Tibial nerve (tissue), 4 donors: ENCODE data around the gene NCF2. TPM values are rescaled to one million over a fixed set of nuclear protein-coding genes. Genes with fewer than 3 reads are reported as not detected.

ENCODE experiments used
- DNase-seq, 2 donors: peaks; one replicate each; pipeline ENCODE4 v3.0.0-alpha.2; 2019; ENCODE audit warnings: low spot score in 2 of 2
- H3K27ac ChIP-seq, 4 donors: fragments of 200-600 bp; sonication (generic) in 3 of 4; one replicate each; pipeline ENCODE4 v1.5.1; 2017 to 2019; ENCODE audit warnings: mild to moderate bottlenecking in 1 of 4
- H3K27me3 ChIP-seq, 2 donors: fragments of 200-600 bp; sonication (generic) in 1 of 2; one replicate each; pipeline versions ENCODE4 v1.5.1 to v1.6.0; 2017 to 2019
- H3K36me3 ChIP-seq, 3 donors: fragments of 200-600 bp; sonication (generic); one replicate each; pipeline ENCODE4 v1.5.1; 2018 to 2019
- H3K4me1 ChIP-seq, 4 donors: fragments of 200-600 bp; sonication (generic) in 3 of 4; one replicate each; pipeline ENCODE4 v1.5.1; 2017 to 2019
- H3K4me3 ChIP-seq, 4 donors: fragments of 200-600 bp; sonication (generic) in 3 of 4; one replicate each; pipeline ENCODE4 v1.5.1; 2017 to 2019; ENCODE audit warnings: mild to moderate bottlenecking in 1 of 4, moderate library complexity in 1 of 4
- H3K9me3 ChIP-seq, 4 donors: fragments of 200-600 bp; sonication (generic) in 3 of 4; one replicate each; pipeline ENCODE4 v1.5.1; 2017 to 2019
- EP300 ChIP-seq, 2 donors: sonication (generic); formaldehyde crosslinking; IDR thresholded peaks; one replicate each; pipeline ENCODE4 v1.6.1; 2017; ENCODE audit warnings: antibody characterized with exemption in 2 of 2, mild to moderate bottlenecking in 1 of 2
- POLR2A ChIP-seq, 2 donors: fragments of 450-650 bp; IDR thresholded peaks; one replicate each; pipeline ENCODE4 v1.6.1; 2017; ENCODE audit warnings: antibody characterized with exemption in 2 of 2, mild to moderate bottlenecking in 2 of 2, moderate library complexity in 2 of 2
- WGBS, 2 donors: methylation state at CpG; one replicate each; pipeline ENCODE4 v1.1.5; 2018; 5-methylcytosine and 5-hydroxymethylcytosine counted together
- total RNA-seq, 4 donors: library from RNA; depleted of rRNA; stranded (reverse); fragments of >200 nt; gene quantifications; one replicate each; pipeline ENCODE4 v1.1.0, GENCODE V29; 2016
- TF ChIP-seq, protein P1 (sequence below), 5 experiments: fragments of 200-600 bp in 3 of 5; fragments of 450-650 bp in 2 of 5; sonication (generic) in 3 of 5; IDR thresholded peaks; one replicate each; pipeline ENCODE4 v1.5.1; 2016 to 2019; ENCODE audit warnings: antibody characterized with exemption in 5 of 5, mild to moderate bottlenecking in 3 of 5, moderate library complexity in 2 of 5

NCF2 gene
- total RNA-seq, 4 donors from 2014 or later: 9.6 to 21.0 (median 17.1) TPM

- no peak overlapping the region for H3K27ac ChIP-seq
- TF ChIP-seq EP300 (IDR thresholded peaks at IDR 0.05): no peak
- TF ChIP-seq POLR2A (IDR thresholded peaks at IDR 0.05): no peak
- TF ChIP-seq, protein P1, sequence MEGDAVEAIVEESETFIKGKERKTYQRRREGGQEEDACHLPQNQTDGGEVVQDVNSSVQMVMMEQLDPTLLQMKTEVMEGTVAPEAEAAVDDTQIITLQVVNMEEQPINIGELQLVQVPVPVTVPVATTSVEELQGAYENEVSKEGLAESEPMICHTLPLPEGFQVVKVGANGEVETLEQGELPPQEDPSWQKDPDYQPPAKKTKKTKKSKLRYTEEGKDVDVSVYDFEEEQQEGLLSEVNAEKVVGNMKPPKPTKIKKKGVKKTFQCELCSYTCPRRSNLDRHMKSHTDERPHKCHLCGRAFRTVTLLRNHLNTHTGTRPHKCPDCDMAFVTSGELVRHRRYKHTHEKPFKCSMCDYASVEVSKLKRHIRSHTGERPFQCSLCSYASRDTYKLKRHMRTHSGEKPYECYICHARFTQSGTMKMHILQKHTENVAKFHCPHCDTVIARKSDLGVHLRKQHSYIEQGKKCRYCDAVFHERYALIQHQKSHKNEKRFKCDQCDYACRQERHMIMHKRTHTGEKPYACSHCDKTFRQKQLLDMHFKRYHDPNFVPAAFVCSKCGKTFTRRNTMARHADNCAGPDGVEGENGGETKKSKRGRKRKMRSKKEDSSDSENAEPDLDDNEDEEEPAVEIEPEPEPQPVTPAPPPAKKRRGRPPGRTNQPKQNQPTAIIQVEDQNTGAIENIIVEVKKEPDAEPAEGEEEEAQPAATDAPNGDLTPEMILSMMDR (IDR thresholded peaks at IDR 0.05): no peak
- 87 to 95% methylated on average over 5 of the region's 5 CpGs for WGBS, 2 donors
- H3K36me3 ChIP-seq: no peaks in the 10 kb centered on the region
- no peaks in the 10 kb centered on the region for H3K27me3 ChIP-seq
- no peaks in the 10 kb centered on the region for H3K9me3 ChIP-seq
- no peak overlapping the region for H3K4me3 ChIP-seq
- H3K4me1 ChIP-seq: peaks cover 0 to 14% (median 3%) of the 10 kb centered on the region in 4 donors
- DNase-seq: no peak
These were observed 6.2 kb upstream of the NCF2 start for GRCh38 chr1:183596500-183596899.

- H3K36me3 ChIP-seq: no peaks in the 10 kb centered on the region
- H3K27me3 ChIP-seq: no peaks in the 10 kb centered on the region
- H3K4me1 ChIP-seq: peaks cover 0 to 14% (median 5%) of the 10 kb centered on the region in 4 donors
- 96 to 100% methylated on average over 2 of the region's 2 CpGs for WGBS, 2 donors
- no peaks in the 10 kb centered on the region for H3K9me3 ChIP-seq
- DNase-seq: no peak
- no peak overlapping the region for H3K27ac ChIP-seq
- TF ChIP-seq POLR2A (IDR thresholded peaks at IDR 0.05) (no peak), EP300 (IDR thresholded peaks at IDR 0.05) (no peak)
- TF ChIP-seq, protein P1 (IDR thresholded peaks at IDR 0.05): no peak
- H3K4me3 ChIP-seq: no peak overlapping the region
These were observed 5.3 kb upstream of the NCF2 start for GRCh38 chr1:183595537-183595936.

DNA sequence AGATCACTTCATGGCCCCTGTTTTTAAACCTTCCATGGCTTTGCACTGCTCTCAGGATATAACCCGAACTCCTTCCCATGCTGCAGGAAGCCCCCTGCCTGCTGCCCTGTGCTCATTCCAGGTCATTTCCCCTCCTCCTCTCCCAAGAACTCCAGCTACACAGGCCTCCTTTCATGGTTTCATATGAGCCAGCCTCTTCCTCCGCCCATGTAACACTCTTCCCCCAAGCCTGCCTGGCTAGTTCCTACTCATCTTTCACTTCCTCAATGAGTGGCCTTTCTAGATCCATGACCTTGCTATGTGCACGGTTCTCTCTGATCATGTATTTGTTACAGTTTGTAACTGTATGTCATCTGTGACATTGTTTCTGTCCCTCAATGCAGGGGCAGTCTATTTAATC lies 3.1 kb upstream of the NCF2 start:
- Histone ChIP-seq H3K27me3 (no peaks in the 10 kb centered on the region), H3K27ac (no peak overlapping the region), H3K36me3 (no peaks in the 10 kb centered on the region), H3K4me3 (no peak overlapping the region), H3K9me3 (no peaks in the 10 kb centered on the region), H3K4me1 (peaks cover 0 to 10% (median 4%) of the 10 kb centered on the region in 4 donors)
- 24 to 38% methylated on average over 3 of the region's 3 CpGs for WGBS, 2 donors
- TF ChIP-seq POLR2A (IDR thresholded peaks at IDR 0.05): no peak
- no peak for DNase-seq

DNA sequence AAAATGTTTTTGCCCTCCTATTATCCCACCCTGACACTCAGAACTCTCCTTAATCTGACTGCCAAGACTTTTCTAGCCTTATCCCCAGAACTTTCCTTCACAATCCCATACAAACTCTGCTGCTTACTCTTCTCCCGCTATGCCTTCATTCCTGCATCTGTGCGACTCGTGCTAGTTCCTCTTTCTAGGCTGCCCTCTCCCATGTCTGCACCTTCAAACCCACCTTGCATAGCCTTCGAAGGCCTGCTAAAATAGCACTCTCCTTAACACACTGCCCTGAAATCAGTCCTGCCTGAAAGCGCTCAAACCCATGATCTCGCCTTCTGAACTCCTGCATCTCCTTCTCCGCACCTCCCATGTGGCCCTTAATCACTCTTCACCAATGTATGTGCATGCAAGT lies 2.5 kb upstream of the NCF2 start:
- H3K4me3 ChIP-seq: no peak overlapping the region
- no peaks in the 10 kb centered on the region for H3K36me3 ChIP-seq
- no peaks in the 10 kb centered on the region for H3K9me3 ChIP-seq
- TF ChIP-seq, protein P1 (IDR thresholded peaks at IDR 0.05): no peak
- no peak for TF ChIP-seq EP300 (IDR thresholded peaks at IDR 0.05)
- TF ChIP-seq POLR2A (IDR thresholded peaks at IDR 0.05): no peak
- DNase-seq: no peak
- WGBS, 2 donors: 89 to 93% methylated on average over 7 of the region's 7 CpGs
- peaks cover 0 to 4% (median under 1%) of the 10 kb centered on the region in 4 donors for H3K4me1 ChIP-seq
- no peak overlapping the region for H3K27ac ChIP-seq
- H3K27me3 ChIP-seq: no peaks in the 10 kb centered on the region

DNA sequence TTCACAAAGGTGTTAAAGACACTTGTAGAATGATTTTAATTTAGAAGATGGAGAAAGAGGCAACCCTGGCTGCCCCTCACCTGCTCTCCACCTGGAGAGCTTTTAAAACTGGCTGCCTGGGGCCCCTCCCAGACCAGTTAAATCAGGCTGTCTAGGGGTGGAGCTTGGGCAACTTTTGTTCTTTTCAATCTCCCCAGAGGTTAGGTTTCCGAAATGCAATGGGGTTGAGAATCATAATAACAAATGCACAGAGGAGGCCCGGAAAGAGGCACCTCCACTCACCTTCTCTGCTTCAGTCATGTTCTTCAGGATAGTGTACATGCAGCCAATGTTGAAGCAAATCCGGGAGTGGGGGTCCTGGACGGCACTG lies 400 bp downstream of the NCF2 start:
- Histone ChIP-seq H3K27me3 (no peaks in the 10 kb centered on the region), H3K27ac (peak overlapping the region in 3 of 4 donors; percentile 48 to 75 (median 58)), H3K36me3 (no peaks in the 10 kb centered on the region), H3K4me1 (peaks cover 0 to 4% (median 0%) of the 10 kb centered on the region in 4 donors), H3K9me3 (no peaks in the 10 kb centered on the region), H3K4me3 (peak overlapping the region in 2 of 4 donors; percentile 6 to 33)
- 87% methylated on average over 4 of the region's 4 CpGs for WGBS, 2 donors
- no peak for TF ChIP-seq POLR2A (IDR thresholded peaks at IDR 0.05)
- TF ChIP-seq EP300 (IDR thresholded peaks at IDR 0.05): no peak
- DNase-seq: no peak

- peak overlapping the region in 1 of 4 donors; percentile 33 for H3K4me3 ChIP-seq
- TF ChIP-seq, protein P1 (IDR thresholded peaks at IDR 0.05): no peak
- TF ChIP-seq POLR2A (IDR thresholded peaks at IDR 0.05) (no peak), EP300 (IDR thresholded peaks at IDR 0.05) (no peak)
- peaks cover 0 to 4% (median 0%) of the 10 kb centered on the region in 4 donors for H3K4me1 ChIP-seq
- no peaks in the 10 kb centered on the region for H3K36me3 ChIP-seq
- no peaks in the 10 kb centered on the region for H3K27me3 ChIP-seq
- no peaks in the 10 kb centered on the region for H3K9me3 ChIP-seq
- DNase-seq: no peak
- H3K27ac ChIP-seq: peak overlapping the region in 3 of 4 donors; percentile 48 to 75 (median 58)
- WGBS, 2 donors: 91 to 96% methylated on average over 5 of the region's 5 CpGs
These were observed 875 bp downstream of the NCF2 start for GRCh38 chr1:183589384-183589783.
